Measurements from ENCODE around the gene UTS2B. TPM values are rescaled to one million over a fixed set of nuclear protein-coding genes. Genes with fewer than 3 reads are reported as not detected.

The UTS2B gene
- total RNA-seq, 4 donors from 2014 or later, result not detected

DNA sequence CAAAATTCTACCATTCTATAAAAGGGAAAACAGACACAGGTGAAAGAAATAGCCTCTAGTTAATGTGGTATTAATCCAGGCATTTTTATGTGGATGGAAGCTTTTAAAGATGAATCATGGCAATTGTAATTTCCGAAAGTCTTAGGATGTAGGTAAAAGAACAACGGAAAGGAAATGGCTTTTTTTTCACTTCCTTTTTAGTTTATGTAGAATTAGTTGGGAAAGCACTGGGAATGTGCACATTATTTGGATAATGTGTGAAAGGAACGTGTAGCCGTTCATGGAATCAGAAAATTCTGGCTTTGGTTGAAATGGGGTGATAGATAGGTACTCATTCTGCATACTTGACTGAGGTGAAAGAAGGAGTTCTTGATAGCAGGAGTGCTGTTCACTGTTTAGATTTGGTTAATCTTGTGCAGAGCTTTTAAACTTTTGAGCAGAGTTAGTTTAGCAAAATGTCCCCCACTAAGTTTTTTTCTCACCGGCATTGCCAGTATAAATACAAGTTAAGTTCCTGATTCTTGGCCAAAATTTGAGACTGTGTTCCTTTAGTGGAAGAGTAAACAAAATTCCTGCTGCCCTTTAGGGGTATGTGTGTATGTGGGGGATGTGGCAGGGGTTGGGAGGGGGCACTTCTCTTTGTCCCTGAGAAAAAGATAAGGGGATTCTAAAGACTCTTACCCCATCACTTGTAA, 20.2 kb upstream of the UTS2B start:
- intact Hi-C loops (cut with DNase I; ENCODE audit: low total_unique reads), result no loop called here

DNA sequence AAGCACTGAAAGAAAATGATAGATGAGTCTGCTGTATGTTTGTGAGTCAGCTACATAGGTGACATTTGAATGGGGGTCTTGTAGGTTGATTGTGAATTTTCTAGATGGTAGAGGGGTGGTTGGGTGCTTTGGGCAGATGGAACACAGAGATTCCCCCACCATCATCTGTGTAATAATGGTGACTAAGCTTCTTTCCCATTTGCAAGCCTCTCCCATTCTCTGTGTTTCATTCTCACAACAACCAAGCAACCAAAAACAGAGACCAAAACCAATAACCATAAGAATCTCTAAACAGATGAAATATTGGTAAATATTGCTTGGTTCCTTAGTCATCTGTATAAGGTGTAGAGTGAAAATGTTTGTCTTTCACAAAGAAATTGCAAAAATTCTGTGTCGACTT, 17.8 kb upstream of the UTS2B start:
- no peak for DNase-seq (ENCODE audit: low spot score in 2 of 2)
- H3K4me3 ChIP-seq (ENCODE audit: low read depth, poor library complexity, severe bottlenecking), result no peak overlapping the region
- WGBS, 2 donors, result 88 to 100% methylated on average over 1 of the region's 1 CpG
- TF ChIP-seq, protein P1, sequence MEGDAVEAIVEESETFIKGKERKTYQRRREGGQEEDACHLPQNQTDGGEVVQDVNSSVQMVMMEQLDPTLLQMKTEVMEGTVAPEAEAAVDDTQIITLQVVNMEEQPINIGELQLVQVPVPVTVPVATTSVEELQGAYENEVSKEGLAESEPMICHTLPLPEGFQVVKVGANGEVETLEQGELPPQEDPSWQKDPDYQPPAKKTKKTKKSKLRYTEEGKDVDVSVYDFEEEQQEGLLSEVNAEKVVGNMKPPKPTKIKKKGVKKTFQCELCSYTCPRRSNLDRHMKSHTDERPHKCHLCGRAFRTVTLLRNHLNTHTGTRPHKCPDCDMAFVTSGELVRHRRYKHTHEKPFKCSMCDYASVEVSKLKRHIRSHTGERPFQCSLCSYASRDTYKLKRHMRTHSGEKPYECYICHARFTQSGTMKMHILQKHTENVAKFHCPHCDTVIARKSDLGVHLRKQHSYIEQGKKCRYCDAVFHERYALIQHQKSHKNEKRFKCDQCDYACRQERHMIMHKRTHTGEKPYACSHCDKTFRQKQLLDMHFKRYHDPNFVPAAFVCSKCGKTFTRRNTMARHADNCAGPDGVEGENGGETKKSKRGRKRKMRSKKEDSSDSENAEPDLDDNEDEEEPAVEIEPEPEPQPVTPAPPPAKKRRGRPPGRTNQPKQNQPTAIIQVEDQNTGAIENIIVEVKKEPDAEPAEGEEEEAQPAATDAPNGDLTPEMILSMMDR (IDR thresholded peaks at IDR 0.05), result no peak
- no peak for TF ChIP-seq POLR2A (IDR thresholded peaks at IDR 0.05)
- intact Hi-C loops (cut with DNase I; ENCODE audit: low total_unique reads), result no loop called here

More for the DNA sequence above, 20.2 kb upstream of the UTS2B start:
- DNase-seq (ENCODE audit: low spot score in 2 of 2), result no peak
- WGBS, 2 donors, result 70 to 80% methylated on average over 5 of the region's 5 CpGs
- TF ChIP-seq, protein P1 (IDR thresholded peaks at IDR 0.05), result no peak
- no peak for TF ChIP-seq POLR2A (IDR thresholded peaks at IDR 0.05)
- no peak overlapping the region for H3K4me3 ChIP-seq (ENCODE audit: low read depth, poor library complexity, severe bottlenecking)

DNA sequence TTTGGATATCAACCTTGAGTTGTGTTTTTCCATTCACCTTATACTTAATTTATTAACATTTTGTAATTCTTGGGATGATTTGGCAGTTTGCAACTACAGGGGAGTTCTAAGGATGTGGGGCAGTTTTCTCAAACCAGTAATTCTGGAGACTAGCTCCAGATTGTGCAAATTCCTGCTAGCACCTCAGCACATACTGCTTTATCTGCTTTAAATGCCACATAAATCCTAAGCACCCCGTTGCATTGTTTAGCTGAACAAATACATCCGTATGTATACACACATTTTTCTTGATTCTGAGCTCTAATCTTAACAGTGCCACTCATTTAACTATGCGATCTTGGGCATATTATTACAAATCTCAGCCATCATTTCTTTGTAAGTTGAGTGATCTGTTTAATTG, 16.9 kb upstream of the UTS2B start:
- 77 to 95% methylated on average over 3 of the region's 3 CpGs for WGBS, 2 donors
- H3K4me3 ChIP-seq (ENCODE audit: low read depth, poor library complexity, severe bottlenecking), result no peak overlapping the region
- intact Hi-C loops (cut with DNase I; ENCODE audit: low total_unique reads), result no loop called here
- DNase-seq (ENCODE audit: low spot score in 2 of 2), result no peak
- no peak for TF ChIP-seq POLR2A (IDR thresholded peaks at IDR 0.05)
- TF ChIP-seq, protein P1 (IDR thresholded peaks at IDR 0.05), result no peak

DNA sequence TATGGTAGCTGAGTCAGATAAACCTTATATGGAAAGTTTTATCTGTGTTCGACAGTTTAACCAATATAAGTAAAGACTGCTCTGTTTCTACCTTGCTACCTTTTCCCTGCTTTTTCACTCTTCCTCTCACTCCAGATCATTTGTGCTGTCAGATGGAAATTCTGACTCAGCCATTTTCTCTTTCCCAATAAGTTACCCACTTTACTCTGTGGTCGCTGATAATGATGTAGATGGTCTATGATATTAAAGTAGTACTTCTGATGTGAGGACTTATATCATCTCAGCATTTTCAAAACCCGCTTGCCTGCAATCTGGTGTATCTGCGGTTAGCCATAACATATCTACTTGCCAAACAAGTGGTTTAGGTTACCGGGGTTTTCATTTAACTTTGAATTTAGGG, 15.0 kb upstream of the UTS2B start:
- no peak for DNase-seq (ENCODE audit: low spot score in 2 of 2)
- WGBS, 2 donors, result 87 to 89% methylated on average over 5 of the region's 5 CpGs
- H3K4me3 ChIP-seq (ENCODE audit: low read depth, poor library complexity, severe bottlenecking), result no peak overlapping the region
- TF ChIP-seq, protein P1 (IDR thresholded peaks at IDR 0.05), result no peak
- no peak for TF ChIP-seq POLR2A (IDR thresholded peaks at IDR 0.05)
- intact Hi-C loops (cut with DNase I; ENCODE audit: low total_unique reads), result no loop called here

DNA sequence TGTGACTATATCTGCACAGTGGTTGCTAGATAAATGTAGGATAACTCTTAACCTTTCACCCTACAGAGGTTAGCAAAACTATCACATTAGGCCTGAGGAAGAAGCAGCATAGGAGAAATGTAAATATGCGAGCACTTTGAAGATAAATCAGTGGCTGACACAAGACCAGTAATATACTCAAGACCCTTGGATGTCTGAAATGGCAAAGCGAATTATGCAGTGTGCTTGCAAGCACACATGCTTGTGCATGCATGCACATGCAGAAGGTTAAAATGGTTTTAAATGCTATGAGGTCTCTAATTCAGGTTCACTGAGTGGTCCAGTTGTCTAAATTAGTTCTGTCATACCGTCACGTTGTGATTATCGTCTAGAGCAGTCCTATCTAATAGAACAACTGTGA, 13.6 kb upstream of the UTS2B start:
- intact Hi-C loops (cut with DNase I; ENCODE audit: low total_unique reads), result no loop called here
- no peak for TF ChIP-seq POLR2A (IDR thresholded peaks at IDR 0.05)
- TF ChIP-seq, protein P1 (IDR thresholded peaks at IDR 0.05), result no peak
- no peak overlapping the region for H3K4me3 ChIP-seq (ENCODE audit: low read depth, poor library complexity, severe bottlenecking)
- DNase-seq (ENCODE audit: low spot score in 2 of 2), result no peak
- 87 to 89% methylated on average over 5 of the region's 5 CpGs for WGBS, 2 donors

DNA sequence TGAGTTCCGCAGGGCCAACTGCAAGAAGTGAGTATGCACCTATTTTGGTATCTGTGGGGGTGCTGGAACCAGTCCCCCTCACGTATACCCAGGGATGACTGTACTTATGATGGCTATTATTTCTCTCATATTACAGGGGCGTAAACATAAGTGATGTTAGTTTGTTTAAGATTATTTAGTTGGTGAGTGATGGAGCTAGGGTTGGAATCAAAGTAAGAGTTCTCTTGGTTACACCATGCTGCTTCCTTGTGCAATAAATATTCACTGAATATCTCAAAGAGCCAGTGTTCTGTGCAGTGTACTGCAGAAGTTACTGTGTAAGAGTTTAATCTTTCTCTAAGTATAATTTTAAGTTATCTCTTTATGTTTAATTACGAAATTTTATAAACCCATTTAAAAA, 12.8 kb upstream of the UTS2B start:
- TF ChIP-seq POLR2A (IDR thresholded peaks at IDR 0.05), result no peak
- TF ChIP-seq, protein P1 (IDR thresholded peaks at IDR 0.05), result no peak
- 75 to 87% methylated on average over 4 of the region's 4 CpGs for WGBS, 2 donors
- intact Hi-C loops (cut with DNase I; ENCODE audit: low total_unique reads), result no loop called here
- no peak overlapping the region for H3K4me3 ChIP-seq (ENCODE audit: low read depth, poor library complexity, severe bottlenecking)
- no peak for DNase-seq (ENCODE audit: low spot score in 2 of 2)
